ENCODE measurements around the gene MS4A18.

Gene MS4A18

GRCh38 chr11:60768202-60768601 lies 43.7 kb downstream of the MS4A18 start:
- no peak for DNase-seq

DNA sequence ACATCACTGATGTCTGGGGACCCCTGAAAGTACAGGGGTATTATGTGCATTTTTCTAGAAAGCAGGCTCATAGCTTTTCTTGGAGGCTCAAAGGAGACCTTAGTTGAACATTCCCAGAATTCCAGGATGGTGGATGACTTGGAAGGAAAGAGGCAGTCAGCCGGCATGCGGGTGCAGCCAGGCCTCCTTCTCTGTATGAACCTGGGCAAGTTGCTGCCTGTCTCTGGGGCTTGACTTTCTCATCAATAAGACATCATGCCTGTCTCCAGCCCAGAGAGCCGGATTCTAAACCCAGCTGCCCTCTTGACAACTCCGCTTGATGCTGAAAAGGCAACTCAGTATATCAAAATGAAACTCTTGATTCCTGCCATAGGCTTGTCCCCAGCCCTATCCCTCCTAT lies 44.8 kb downstream of the MS4A18 start:
- no peak for DNase-seq

DNA sequence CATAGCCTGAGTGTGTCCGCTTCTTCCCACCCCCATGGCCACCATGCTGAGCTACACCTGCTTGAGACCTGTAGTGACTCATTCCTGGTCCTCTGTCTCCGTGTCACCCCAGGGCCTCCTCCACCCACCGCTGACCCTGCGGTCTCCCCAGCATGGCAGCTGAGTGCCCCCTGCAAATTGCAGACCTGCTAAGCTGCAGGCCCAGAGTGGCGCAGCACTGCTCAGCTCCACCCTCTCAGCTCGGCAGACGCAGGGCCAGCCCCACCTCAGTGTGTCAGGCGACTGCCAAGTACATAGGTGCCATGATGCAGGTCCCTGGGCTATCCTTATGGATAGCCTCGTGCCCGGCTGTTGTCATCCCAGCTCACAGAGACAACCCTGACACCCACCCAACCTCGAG lies 45.3 kb downstream of the MS4A18 start:
- DNase-seq = no peak

- DNase-seq = no peak
Measured at GRCh38 chr11:60771146-60771545, 46.6 kb downstream of the MS4A18 start.

DNA sequence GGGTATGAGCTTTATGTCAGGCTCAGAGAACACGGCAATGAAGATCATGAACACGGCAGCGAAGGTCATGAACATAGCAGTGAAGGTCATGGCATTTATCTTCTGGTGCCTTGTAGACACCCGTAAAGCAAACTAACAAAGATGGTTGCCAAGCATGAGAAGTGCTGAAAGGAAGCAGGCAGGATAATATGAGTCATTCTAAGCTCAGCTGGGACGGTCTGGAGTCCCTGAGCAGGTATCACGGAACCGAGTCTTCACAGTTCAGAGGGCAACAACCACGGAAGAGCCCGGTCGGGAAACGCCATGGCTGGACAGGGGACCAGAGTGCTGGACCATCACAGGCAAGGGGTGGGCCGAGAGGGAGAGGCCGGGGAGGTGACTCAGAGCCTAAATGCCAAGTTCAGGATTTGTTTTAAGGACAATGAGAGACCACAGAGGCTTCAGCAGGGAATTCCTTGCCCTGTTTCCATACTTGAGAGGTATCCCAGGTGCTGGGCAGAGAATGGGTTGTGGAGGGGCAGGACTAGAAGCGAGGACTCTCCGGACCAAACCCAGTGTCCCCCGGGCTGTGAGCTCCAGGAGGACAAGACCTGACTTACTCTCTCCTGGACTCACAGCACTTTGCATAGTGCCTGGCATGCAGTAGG lies 47.5 kb downstream of the MS4A18 start:
- no peak for DNase-seq

- no peak for DNase-seq
Measured at GRCh38 chr11:60772666-60773065, 48.1 kb downstream of the MS4A18 start.

- no peak for DNase-seq
Measured at GRCh38 chr11:60774726-60775125, 50.2 kb downstream of the MS4A18 start.

GRCh38 chr11:60775420-60775961 lies 51.0 kb downstream of the MS4A18 start:
- DNase-seq = peak; percentile 84 to 96

DNA sequence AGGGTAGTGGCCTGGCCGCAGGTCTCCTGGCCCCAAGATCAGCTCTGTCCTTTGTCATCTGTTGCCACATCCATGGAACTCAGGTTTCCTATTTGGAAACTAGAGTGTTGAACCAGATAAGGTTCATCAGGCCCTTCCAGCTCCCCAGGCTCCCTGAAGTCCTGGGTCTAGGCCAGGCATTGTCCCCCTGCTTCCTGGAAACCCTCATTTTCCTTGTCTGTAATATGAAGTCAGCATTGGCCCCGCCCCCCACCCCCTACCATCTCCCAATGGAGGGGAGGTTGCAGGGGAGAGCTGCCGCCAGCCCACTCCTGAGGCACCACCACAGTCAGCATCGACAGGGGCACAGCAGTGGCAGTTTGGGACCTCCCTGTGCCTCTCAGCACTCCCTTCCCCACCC lies 51.6 kb downstream of the MS4A18 start:
- no peak for DNase-seq

GRCh38 chr11:60777106-60777505 lies 52.6 kb downstream of the MS4A18 start:
- DNase-seq = no peak

- no peak for DNase-seq
Measured at GRCh38 chr11:60777572-60777971, 53.1 kb downstream of the MS4A18 start.

DNA sequence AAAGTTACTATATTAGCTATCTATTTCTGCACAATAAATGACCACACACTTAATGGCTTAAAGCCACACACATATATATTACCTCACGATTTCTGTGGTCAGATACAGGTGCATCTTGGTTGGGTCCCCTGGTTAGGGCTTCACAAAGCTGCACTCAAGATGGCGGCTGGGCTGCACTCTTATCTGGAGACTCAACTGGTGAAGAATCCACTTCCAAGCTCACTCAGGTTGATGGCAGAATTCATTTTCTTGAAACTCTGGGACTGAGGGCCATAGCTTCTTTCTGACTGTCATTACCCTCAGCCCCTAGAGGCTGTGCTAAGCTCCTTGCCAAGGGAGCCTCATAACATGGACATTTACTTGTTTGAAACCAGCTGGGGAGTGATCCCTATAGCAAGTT lies 55.5 kb downstream of the MS4A18 start:
- no peak for DNase-seq

GRCh38 chr11:60780774-60781173 lies 56.3 kb downstream of the MS4A18 start:
- DNase-seq = no peak

DNA sequence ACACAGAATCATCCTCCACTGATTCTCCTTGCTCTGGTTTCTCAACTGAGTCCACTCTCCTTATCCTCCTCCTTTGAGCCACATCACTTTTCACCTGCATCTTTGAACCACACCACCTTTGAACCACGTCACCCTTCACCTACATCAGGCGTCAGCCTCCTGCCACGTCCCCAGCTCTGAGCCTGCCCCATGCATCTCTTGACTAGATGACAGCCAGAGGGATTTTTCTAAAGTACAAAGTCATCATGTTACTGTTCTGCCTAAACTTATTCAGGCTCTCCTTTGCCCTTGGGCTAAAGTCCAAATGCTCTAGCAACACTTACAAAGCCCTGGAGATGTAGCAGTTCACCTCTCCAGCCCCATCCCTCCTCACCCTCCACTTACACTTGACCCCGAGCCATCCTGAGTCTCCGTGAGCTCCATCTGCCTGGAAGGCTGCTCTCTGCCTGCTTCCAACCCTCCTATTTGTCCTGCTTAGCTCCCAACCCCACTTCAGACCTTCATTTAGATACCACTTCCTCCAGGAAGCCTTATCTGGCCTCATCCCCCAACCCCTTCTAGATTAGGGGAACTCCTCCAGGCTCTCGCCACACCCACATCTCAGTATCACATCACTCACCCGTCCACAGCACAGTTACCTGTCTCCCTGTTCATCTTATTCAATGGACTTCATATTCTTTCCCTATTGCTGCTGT lies 56.9 kb downstream of the MS4A18 start:
- no peak for DNase-seq

GRCh38 chr11:60781981-60782316 lies 57.4 kb downstream of the MS4A18 start:
- DNase-seq = no peak

GRCh38 chr11:60782393-60783140 lies 58.0 kb downstream of the MS4A18 start:
- no peak for DNase-seq

DNA sequence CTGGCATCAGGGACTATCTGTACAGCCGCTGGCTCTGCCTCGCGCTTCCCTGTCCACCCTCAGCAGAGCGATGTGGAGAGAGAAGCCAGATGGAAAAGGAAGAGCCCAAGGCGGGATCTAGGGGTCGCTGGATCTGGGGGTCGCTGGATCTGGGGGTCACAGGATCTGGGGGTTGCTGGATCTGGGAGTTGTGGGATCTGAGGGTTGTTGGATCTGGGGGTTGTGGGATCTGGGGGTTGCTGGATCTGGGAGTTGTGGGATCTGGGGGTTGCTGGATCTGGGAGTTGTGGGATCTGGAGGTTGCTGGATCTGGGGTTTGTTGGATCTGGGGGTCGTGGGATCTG lies 58.6 kb downstream of the MS4A18 start:
- no peak for DNase-seq

- DNase-seq = no peak
Measured at GRCh38 chr11:60783911-60784310, 59.4 kb downstream of the MS4A18 start.

DNA sequence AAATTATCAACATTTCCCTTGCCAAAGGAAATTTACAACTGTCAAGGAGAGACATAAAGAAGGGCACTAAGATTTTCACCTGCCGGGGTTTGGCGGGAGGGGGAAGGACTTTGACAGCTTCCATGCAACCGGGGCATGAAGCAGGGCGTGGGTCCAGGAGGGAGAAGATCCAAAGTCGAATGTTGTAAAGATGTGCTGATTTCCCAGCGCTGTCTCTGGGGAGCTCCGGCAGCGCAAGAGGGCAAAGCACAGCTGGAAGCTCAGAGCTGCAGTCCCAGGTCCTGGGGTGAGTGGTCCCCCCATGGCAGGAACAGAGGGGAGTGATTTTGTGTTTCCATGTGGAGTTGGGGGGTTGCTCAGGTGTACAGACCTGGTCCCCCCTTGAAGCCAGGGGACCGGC lies 60.6 kb downstream of the MS4A18 start, which contains the start of gene MS4A10:
MS4A10 (plus strand) TSS at position 198 of the 400 bp plus-strand sequence. CDS start 5,003 bp downstream, outside the sequence.
- DNase-seq = no peak

DNA sequence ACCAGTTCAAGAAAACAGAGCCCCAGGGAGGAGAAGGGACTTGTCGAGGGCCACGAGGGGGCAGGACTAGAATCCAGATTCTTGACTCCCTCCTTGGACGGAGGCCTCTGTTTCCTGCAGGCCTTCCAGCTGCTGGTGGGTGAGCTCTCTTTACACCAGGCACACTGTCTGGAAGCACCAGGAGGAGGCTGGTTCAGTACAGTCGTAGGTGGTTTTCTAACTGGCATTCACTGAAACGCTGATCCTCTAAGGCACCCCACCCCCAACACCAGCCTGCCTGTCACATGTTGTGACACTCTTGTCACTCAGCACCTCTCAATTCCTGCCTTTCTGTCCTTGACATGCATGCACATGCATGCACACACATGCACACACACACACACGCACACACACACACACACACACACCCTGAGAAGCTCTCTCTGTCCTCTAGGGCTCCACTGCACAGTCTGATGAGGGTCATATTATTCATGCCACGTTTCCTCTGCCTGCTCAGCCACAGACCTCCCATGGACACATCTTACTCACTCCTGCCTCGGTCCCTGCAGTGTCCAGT lies 61.4 kb downstream of the MS4A18 start:
- DNase-seq = no peak

DNA sequence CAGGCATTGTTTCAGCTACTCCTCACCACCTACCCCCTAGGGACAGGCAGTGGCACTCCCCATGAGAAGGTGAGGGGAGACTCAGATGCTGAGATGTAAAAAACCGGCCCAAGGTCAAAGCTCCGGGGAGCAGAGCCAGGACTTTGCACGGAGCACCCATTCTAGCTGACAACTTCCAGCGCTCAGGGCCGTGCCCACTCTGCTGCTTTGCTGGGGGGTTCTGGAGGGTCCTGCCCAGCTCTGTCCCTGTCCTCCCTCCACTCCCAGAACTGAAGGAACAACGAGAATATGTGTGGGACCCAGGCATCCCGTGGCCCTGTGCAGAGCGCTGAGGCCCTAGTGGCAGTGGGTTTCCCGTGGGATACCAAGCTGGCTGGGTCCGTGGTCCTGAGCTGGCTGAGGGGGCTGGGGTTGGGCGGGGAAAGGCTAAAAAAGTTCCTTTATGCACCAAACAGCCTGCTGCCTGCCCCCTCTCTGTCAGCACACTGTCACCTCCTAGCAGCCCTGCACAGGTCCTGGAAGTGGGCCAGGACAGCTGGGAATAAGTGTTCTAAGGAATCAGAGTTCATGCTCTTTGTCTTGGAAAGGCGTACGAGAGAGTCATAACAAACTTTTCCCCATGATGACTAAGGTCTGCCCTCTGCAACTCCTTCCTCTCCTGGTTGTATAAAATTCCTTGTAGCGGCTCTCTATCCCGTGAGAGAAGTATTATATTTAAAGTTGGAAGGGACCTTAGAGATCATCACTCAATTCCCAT lies 62.5 kb downstream of the MS4A18 start:
- peak in 1 of 2 experiments; percentile 29 for DNase-seq

DNA sequence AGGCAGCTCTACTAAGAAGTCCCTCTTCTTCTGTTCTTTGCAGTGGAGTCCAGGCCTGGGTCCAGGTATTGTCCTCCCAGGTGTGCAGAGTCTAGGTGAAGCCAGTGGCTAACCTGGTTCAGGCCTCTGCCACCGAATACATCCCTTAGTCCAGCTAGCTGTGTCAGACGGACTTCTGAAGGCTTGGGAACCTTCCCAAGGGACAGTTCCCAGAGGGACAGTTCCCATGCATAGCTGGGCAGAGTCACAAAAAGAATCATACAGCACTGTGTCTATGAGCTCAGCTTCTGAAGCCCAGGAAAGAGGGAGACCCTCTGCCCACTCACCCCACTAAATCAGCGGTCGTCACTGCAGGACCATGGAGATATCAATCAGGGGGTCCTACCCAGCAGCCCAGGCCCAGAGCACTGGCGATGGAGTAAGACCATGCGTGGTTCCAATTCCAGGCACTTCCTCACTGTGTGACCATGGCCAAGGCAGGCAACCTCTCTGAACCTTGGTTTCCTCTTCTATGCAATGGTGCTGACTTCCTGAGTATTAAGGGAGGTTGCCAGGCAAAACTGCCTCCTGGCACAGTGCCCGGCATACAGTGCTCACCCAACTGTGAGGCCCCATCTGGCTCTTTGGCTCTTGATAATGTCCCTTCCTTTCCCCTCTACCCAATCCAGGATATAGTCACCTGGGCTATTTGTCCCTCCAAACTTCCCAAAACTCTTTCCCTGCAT lies 64.0 kb downstream of the MS4A18 start:
- DNase-seq = peak; percentile 38 to 60

Data from NCI-H524 (cell line).